Psoas muscle (tissue), 8 donors: ENCODE measurements around the gene NEDD9. TPM values are rescaled to one million over a fixed set of nuclear protein-coding genes. Genes with fewer than 3 reads are reported as not detected.
A peak's percentile ranks its signal among the peaks of the same experiment; 100 is the strongest.

Source experiments
- ATAC-seq, 4 donors: fragments of 200-7000 bp; cut with Tn5 transposase; one replicate each; pipeline ENCODE4 v1.9.1; 2020; ENCODE audit warnings: moderate library complexity in 3 of 4, mild to moderate bottlenecking in 2 of 4
- DNase-seq, 2 donors: peaks; one replicate each; pipeline ENCODE4 v3.0.0-alpha.2; 2020
- H3K27ac ChIP-seq: fragments of 200-600 bp; one replicate; pipeline ENCODE4 v1.8.0; 2022
- H3K27me3 ChIP-seq, 3 donors: fragments of 200-600 bp in 1 of 3; one replicate each; pipeline versions ENCODE4 v1.6.1 to v1.8.0; 2013 to 2022; ENCODE audit warnings: low read length in 2 of 3, mild to moderate bottlenecking in 2 of 3, moderate library complexity in 1 of 3; ENCODE audit not compliant: insufficient read depth in 3 of 3
- H3K36me3 ChIP-seq, 2 donors: fragments of 200-600 bp in 1 of 2; one replicate each; pipeline versions ENCODE4 v1.6.1 to v1.8.0; 2013 to 2022; ENCODE audit warnings: low read depth in 1 of 2, mild to moderate bottlenecking in 1 of 2, moderate library complexity in 1 of 2; ENCODE audit not compliant: insufficient read depth in 1 of 2
- H3K4me1 ChIP-seq: fragments of 200-600 bp; one replicate; pipeline ENCODE4 v1.8.0; 2022
- H3K4me3 ChIP-seq: fragments of 200-600 bp; one replicate; pipeline ENCODE4 v1.8.0; 2022; ENCODE audit warnings: mild to moderate bottlenecking
- H3K9me3 ChIP-seq: fragments of 200-600 bp; one replicate; pipeline ENCODE4 v1.8.0; 2022
- WGBS, 3 donors: extraction: QIAGEN DNeasy Blood & Tissue Kit; methylation state at CpG; one replicate each; pipeline versions ENCODE4 v1.1.6 to v1.1.7; 2013; 5-methylcytosine and 5-hydroxymethylcytosine counted together
- intact Hi-C, 2 donors: fragments of 100-400 bp; cut with DNase I; formaldehyde crosslinking; loops; one replicate each; pipeline versions ENCODE4 v1.11.0 to v1.14.2; 2022
- polyA plus RNA-seq, 3 donors: library from polyadenylated mRNA; stranded (reverse); fragments of 200-250 nt; gene quantifications; one replicate each; pipeline ENCODE4 v1.2.3, GENCODE V29; 2013
- total RNA-seq, 4 donors: library from RNA; stranded (reverse); fragmentation: NEBNext Ultra II Directional in 2 of 4; extraction: Animal tissue kit (Norgen Biotek cat#: 25700) in 2 of 4; gene quantifications; one replicate each; pipeline versions ENCODE4 v1.2.1 to v1.2.4, GENCODE V29; 2021 to 2023
- TF ChIP-seq, protein P1 (sequence below): fragments of 200-600 bp; IDR thresholded peaks from one replicate; pipeline ENCODE4 v1.8.0; 2022; ENCODE audit warnings: antibody characterized with exemption
- donor health status: healthy with polysubstance abuse.
- donor health status: DM: no; HTN: no; CAD: no; lungs with moderate emphysema.
- donor health status: Bipolar disorder and iron deficiency.
- donor health status: healthy.
- donor health status: DM: yes; HTN: yes; CAD: no.
- donor health status: DM: no; HTN: no; CAD: no.
- donor health status: DM: no; HTN: no; CAD: no.
- donor health status: DM: yes; HTN: yes; CAD: no.

The NEDD9 gene
- total and polyA plus RNA-seq, 7 donors: 9.0 to 15.7 (median 11.2) TPM

DNA sequence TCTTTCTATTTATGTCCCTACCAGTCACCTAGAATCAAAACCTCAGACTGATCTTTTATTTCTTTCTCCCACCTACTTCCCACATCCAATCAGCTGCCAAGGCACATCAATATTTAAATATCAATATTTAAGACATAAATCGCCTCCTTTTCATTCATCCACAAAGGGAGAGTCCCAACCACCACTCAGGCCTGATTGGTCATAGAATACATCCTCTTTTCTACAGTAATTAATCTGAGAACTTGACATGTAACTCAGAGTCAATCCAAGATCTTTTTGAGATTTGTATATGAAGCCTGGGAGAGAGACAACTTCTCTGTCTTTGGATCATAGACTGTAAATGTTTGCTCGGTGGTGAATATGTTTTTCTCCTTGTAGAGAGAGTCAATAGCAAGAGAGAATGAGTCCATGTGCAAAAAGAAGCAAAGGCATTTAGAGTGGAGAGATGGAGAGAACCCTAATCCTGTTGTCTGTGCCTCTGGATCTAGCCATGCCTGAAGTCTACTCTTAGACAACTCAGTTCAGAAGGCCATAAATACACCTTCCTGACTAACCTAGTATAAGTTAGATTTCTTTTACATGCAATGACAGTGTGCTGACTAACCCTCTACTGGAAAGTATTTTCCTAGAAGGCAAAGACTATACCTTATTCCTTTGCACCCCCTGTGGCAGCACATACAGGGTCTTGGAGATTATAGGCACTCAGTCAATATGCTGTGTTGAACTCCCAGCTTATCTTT is 12.1 kb upstream of the NEDD9 start:
- TF ChIP-seq, protein P1, sequence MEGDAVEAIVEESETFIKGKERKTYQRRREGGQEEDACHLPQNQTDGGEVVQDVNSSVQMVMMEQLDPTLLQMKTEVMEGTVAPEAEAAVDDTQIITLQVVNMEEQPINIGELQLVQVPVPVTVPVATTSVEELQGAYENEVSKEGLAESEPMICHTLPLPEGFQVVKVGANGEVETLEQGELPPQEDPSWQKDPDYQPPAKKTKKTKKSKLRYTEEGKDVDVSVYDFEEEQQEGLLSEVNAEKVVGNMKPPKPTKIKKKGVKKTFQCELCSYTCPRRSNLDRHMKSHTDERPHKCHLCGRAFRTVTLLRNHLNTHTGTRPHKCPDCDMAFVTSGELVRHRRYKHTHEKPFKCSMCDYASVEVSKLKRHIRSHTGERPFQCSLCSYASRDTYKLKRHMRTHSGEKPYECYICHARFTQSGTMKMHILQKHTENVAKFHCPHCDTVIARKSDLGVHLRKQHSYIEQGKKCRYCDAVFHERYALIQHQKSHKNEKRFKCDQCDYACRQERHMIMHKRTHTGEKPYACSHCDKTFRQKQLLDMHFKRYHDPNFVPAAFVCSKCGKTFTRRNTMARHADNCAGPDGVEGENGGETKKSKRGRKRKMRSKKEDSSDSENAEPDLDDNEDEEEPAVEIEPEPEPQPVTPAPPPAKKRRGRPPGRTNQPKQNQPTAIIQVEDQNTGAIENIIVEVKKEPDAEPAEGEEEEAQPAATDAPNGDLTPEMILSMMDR: no peak
- Histone ChIP-seq H3K27me3 (no peaks in the 10 kb centered on the region), H3K4me1 (no peaks in the 10 kb centered on the region), H3K36me3 (no peaks in the 10 kb centered on the region), H3K4me3 (no peak overlapping the region), H3K9me3 (no peaks in the 10 kb centered on the region), H3K27ac (no peak overlapping the region)
- no peak for ATAC-seq
- intact Hi-C loops: loop anchor here in 1 of 2 donors (5.0 kb wide), 1 partner anchor 253 kb away; no protein-coding TSS in a partner anchor
- DNase-seq: no peak
- 52 to 75% (median 69%) methylated on average over 2 of the region's 2 CpGs for WGBS, 3 donors

DNA sequence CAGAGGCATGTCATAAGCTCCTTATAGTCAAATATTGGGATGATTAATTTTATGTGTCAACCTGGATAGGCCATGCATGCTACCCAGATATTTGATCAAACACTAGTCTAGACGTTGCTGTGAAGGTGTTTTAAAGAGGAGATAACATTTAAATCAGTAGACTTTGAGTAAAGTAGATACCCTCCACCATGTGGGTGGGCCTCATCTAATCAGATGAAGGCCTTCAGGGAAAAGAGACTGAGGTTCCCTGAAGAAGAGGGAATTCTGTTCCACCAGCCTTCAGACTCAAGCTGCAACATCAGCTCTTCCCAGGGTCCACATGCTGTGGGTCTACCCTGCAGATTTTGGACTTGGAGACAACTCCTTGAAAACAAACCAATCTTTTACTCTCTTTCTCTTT is 11.4 kb upstream of the NEDD9 start:
- H3K27ac ChIP-seq: no peak overlapping the region
- H3K36me3 ChIP-seq: no peaks in the 10 kb centered on the region
- TF ChIP-seq, protein P1: no peak
- intact Hi-C loops: loop anchor here in 1 of 2 donors (5.0 kb wide), 1 partner anchor 253 kb away; no protein-coding TSS in a partner anchor
- WGBS, 3 donors: 88 to 95% (median 88%) methylated on average over 1 of the region's 1 CpG
- H3K4me1 ChIP-seq: no peaks in the 10 kb centered on the region
- no peaks in the 10 kb centered on the region for H3K9me3 ChIP-seq
- no peak for ATAC-seq
- DNase-seq: no peak
- H3K4me3 ChIP-seq: no peak overlapping the region
- H3K27me3 ChIP-seq: no peaks in the 10 kb centered on the region

DNA sequence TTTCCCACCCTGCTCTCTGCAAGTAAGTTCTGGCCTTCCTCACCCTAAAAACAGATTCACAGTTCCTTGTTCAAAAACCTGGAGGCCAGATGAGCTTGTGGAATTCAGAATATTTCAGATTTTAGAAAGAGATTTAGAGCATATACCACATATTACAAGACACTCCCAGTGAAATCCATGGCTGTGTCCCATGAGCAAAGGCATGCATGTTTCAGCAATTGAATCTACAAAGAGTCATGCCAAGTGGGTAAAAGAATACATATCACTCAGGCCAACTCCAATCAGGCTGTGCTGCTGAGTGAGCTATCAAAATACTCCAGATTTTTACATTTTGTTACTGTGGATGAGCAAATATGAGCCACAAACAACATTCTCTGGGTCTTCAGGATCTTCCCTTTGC is 10.2 kb upstream of the NEDD9 start:
- intact Hi-C loops: loop anchor here in 1 of 2 donors (5.0 kb wide), 1 partner anchor 255 kb away; no protein-coding TSS in a partner anchor
- Histone ChIP-seq H3K27me3 (no peaks in the 10 kb centered on the region), H3K36me3 (no peaks in the 10 kb centered on the region), H3K27ac (no peak overlapping the region), H3K4me3 (no peak overlapping the region), H3K4me1 (no peaks in the 10 kb centered on the region), H3K9me3 (no peaks in the 10 kb centered on the region)
- TF ChIP-seq, protein P1: no peak
- DNase-seq (no peak), ATAC-seq (no peak)

DNA sequence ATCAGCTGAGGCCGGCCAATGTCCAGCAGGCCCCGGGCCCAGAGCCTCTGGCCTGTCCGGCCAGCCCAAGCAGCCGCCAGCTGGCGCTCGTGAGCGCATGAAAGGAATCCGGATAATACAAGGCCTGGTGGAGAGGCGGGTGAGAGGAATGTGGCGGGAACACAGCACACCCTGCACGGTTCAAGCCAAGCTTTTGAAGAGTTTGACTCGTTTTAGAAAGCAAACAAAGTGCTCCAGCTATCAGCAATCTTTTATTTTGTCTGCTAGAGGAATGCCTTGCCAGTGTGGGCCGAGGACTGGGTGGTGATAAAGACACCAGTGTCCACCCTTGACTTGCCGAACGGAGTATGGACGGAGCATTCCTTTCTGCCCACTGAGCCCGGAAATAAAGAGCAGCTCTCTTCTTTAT is 9.3 kb upstream of the NEDD9 start:
- Histone ChIP-seq H3K4me1 (no peaks in the 10 kb centered on the region), H3K36me3 (no peaks in the 10 kb centered on the region), H3K9me3 (no peaks in the 10 kb centered on the region), H3K4me3 (no peak overlapping the region), H3K27me3 (no peaks in the 10 kb centered on the region), H3K27ac (no peak overlapping the region)
- 34 to 50% (median 38%) methylated on average over 17 of the region's 17 CpGs for WGBS, 3 donors
- DNase-seq: peak; percentile 66 to 69
- TF ChIP-seq, protein P1: peak; percentile 38
- intact Hi-C loops: loop anchor here in 1 of 2 donors (5.0 kb wide), 1 partner anchor 256 kb away; no protein-coding TSS in a partner anchor
- ATAC-seq: peak; percentile 48 to 86 (median 76)
